A673 (cell line): ENCODE data around the gene RAMAC. TPM values are rescaled to one million over a fixed set of nuclear protein-coding genes. Genes with fewer than 3 reads are reported as not detected.

ENCODE experiments used
- BruUV-seq: library from RNA; stranded (reverse); fragments of 400-500 nt; replicated peaks from 2 replicates; lab custom pipeline; 2021; lab: Mats Ljungman, UMichigan
- CTCF ChIA-PET: fragments of 300-600 bp; sonication (Branson Sonifier 250); formaldehyde crosslinking; loops from one replicate; lab custom pipeline; 2022; ENCODE audit warnings: antibody characterized with exemption; lab: Charles Lee
- POLR2A ChIA-PET: fragments of 300-600 bp; sonication (Branson Sonifier 250); formaldehyde crosslinking; loops from one replicate; lab custom pipeline; 2022; ENCODE audit warnings: antibody characterized with exemption; ENCODE audit not compliant: low non-redundant PET; lab: Charles Lee
- DNase-seq: peaks from one replicate; pipeline ENCODE4 v3.0.0-alpha.2; 2015; ENCODE audit warnings: low spot score
- H3K27ac ChIP-seq: fragments of 200-600 bp; sonication (generic); 2 replicates; pipeline ENCODE4 v1.5.1; 2016; ENCODE audit warnings: mixed run types, low read depth, mild to moderate bottlenecking, mixed read lengths, antibody characterized with exemption, low read length; ENCODE audit not compliant: poor library complexity, severe bottlenecking
- H3K27me3 ChIP-seq: fragments of 200-600 bp; sonication (generic); replicated peaks from 2 replicates; pipeline ENCODE4 v1.6.1; 2017; ENCODE audit warnings: mixed run types, low read depth, mild to moderate bottlenecking, mixed read lengths, antibody characterized with exemption, low read length; ENCODE audit not compliant: insufficient read depth, poor library complexity
- H3K36me3 ChIP-seq: fragments of 200-600 bp; sonication (generic); 2 replicates; pipeline ENCODE4 v1.6.1; 2016; ENCODE audit warnings: mixed run types, mild to moderate bottlenecking, mixed read lengths, antibody characterized with exemption, low read length; ENCODE audit not compliant: insufficient read depth, poor library complexity, severe bottlenecking
- H3K4me1 ChIP-seq: fragments of 200-600 bp; sonication (generic); 2 replicates; pipeline ENCODE4 v1.6.1; 2017; ENCODE audit warnings: mixed run types, mild to moderate bottlenecking, mixed read lengths, antibody characterized with exemption, low read length; ENCODE audit not compliant: insufficient read depth, poor library complexity, severe bottlenecking
- H3K4me3 ChIP-seq: fragments of 200-600 bp; sonication (generic); 2 replicates; pipeline ENCODE4 v1.5.1; 2016; ENCODE audit warnings: low read depth, mixed run types, mild to moderate bottlenecking, mixed read lengths, low read length; ENCODE audit not compliant: poor library complexity, severe bottlenecking
- H3K9me3 ChIP-seq: fragments of 200-600 bp; sonication (generic); 2 replicates; pipeline ENCODE4 v1.6.1; 2016; ENCODE audit warnings: mixed run types, low read depth, mild to moderate bottlenecking, mixed read lengths, antibody characterized with exemption, low read length; ENCODE audit not compliant: poor library complexity, severe bottlenecking
- CTCF ChIP-seq: fragments of 300-800, 200-600 bp; sonication (generic); conservative IDR thresholded peaks from 2 replicates; pipeline ENCODE4 v1.5.1; 2017; ENCODE audit warnings: low read depth, mild to moderate bottlenecking, antibody characterized with exemption, low read length, moderate library complexity, mixed read lengths
- EZH2 ChIP-seq: fragments of 200-600 bp; sonication (generic); IDR thresholded peaks from 2 replicates; pipeline ENCODE4 v1.6.1; 2017; ENCODE audit warnings: borderline replicate concordance, low read depth, mild to moderate bottlenecking, mixed read lengths, antibody characterized with exemption, low read length; ENCODE audit not compliant: poor library complexity, severe bottlenecking
- intact Hi-C: fragments of 100-400 bp; cut with micrococcal nuclease; formaldehyde crosslinking; loops from one replicate; pipeline ENCODE4 v1.10.0; 2022; ENCODE audit not compliant: unreplicated experiment
- total RNA-seq: library from RNA; stranded (reverse); gene quantifications from 2 replicates; pipeline ENCODE4 v1.2.3, GENCODE V29; 2021

Gene RAMAC
- total RNA-seq, 1 experiment from 2014 or later, result 28.1 TPM

- CTCF ChIA-PET, result no interaction called here
Observed at GRCh38 chr15:82966671-82967071, 19.3 kb upstream of the RAMAC start.

GRCh38 chr15:82968066-82968465, 17.9 kb upstream of the RAMAC start:
- Histone ChIP-seq H3K9me3 (no peaks in the 10 kb centered on the region), H3K4me3 (no peak overlapping the region), H3K27ac (no peak overlapping the region), H3K4me1 (no peaks in the 10 kb centered on the region), H3K27me3 (no peaks in the 10 kb centered on the region), H3K36me3 (no peaks in the 10 kb centered on the region)
- BruUV-seq, result no TSS peak
- ChIA-PET CTCF (no interaction called here), POLR2A (no interaction called here)
- TF ChIP-seq CTCF, result no peak
- no peak for TF ChIP-seq EZH2
- intact Hi-C loops, result no loop called here
- DNase-seq, result no peak

More at GRCh38 chr15:82966671-82967071, 19.3 kb upstream of the RAMAC start:
- no peak for DNase-seq
- POLR2A ChIA-PET, result no interaction called here
- Histone ChIP-seq H3K36me3 (no peaks in the 10 kb centered on the region), H3K9me3 (no peaks in the 10 kb centered on the region), H3K4me3 (no peak overlapping the region), H3K27ac (no peak overlapping the region), H3K4me1 (no peaks in the 10 kb centered on the region), H3K27me3 (no peaks in the 10 kb centered on the region)
- intact Hi-C loops, result no loop called here
- TF ChIP-seq CTCF (no peak), EZH2 (no peak)
- BruUV-seq, result no TSS peak

- TF ChIP-seq CTCF (no peak), EZH2 (no peak)
- no TSS peak for BruUV-seq
- no peaks in the 10 kb centered on the region for H3K4me1 ChIP-seq
- no peaks in the 10 kb centered on the region for H3K36me3 ChIP-seq
- H3K27ac ChIP-seq, result no peak overlapping the region
- intact Hi-C loops, result no loop called here
- no peaks in the 10 kb centered on the region for H3K9me3 ChIP-seq
- H3K27me3 ChIP-seq, result no peaks in the 10 kb centered on the region
- CTCF ChIA-PET, result no interaction called here
- no peak for DNase-seq
- H3K4me3 ChIP-seq, result no peak overlapping the region
- POLR2A ChIA-PET, result no interaction called here
Observed at GRCh38 chr15:82969353-82969752, 16.7 kb upstream of the RAMAC start.
